Trophoblast cell (in vitro differentiated cells and primary cell): Measurements from ENCODE around the gene GPR146.

ENCODE experiments used
- DNase-seq, 2 donors: peaks; one replicate each; pipeline ENCODE4 v3.0.0-alpha.2; 2016
- H2AFZ ChIP-seq: 2 replicates; pipeline ENCODE4 v1.6.1; 2013; ENCODE audit warnings: low read length, moderate library complexity, mild to moderate bottlenecking; ENCODE audit not compliant: insufficient read depth, poor library complexity
- H2AK5ac ChIP-seq: 2 replicates; pipeline ENCODE4 v1.6.1; 2013; ENCODE audit warnings: mild to moderate bottlenecking, low read length
- H2BK120ac ChIP-seq: 2 replicates; pipeline ENCODE4 v1.6.1; 2013; ENCODE audit warnings: low read length, mild to moderate bottlenecking, moderate library complexity; ENCODE audit not compliant: insufficient read depth, poor library complexity
- H2BK12ac ChIP-seq: 2 replicates; pipeline ENCODE4 v1.6.1; 2013; ENCODE audit warnings: mild to moderate bottlenecking, low read length, moderate library complexity
- H2BK5ac ChIP-seq: 2 replicates; pipeline ENCODE4 v1.6.1; 2013; ENCODE audit warnings: low read length, low read depth, moderate library complexity, mild to moderate bottlenecking; ENCODE audit not compliant: poor library complexity
- H3K14ac ChIP-seq: 2 replicates; pipeline ENCODE4 v1.6.1; 2013; ENCODE audit warnings: mild to moderate bottlenecking, low read length
- H3K18ac ChIP-seq: 2 replicates; pipeline ENCODE4 v1.6.1; 2013; ENCODE audit warnings: mild to moderate bottlenecking, low read length
- H3K23ac ChIP-seq: 2 replicates; pipeline ENCODE4 v1.6.1; 2013; ENCODE audit warnings: low read length
- H3K27ac ChIP-seq: 2 replicates; pipeline ENCODE4 v1.5.1; 2013; ENCODE audit warnings: low read depth, mild to moderate bottlenecking, inconsistent platforms, low read length, moderate library complexity
- H3K27me3 ChIP-seq: 2 replicates; pipeline ENCODE4 v1.6.1; 2013; ENCODE audit warnings: inconsistent platforms, mild to moderate bottlenecking, low read length, moderate library complexity; ENCODE audit not compliant: insufficient read depth
- H3K36me3 ChIP-seq, 2 experiments: 1 replicate in 1 of 2; 2 replicates in 1 of 2; pipeline ENCODE4 v1.6.1; 2013; ENCODE audit warnings: low read length in 2 of 2, mild to moderate bottlenecking in 2 of 2, moderate library complexity in 1 of 2; ENCODE audit not compliant: insufficient read depth in 2 of 2, control insufficient read depth in 1 of 2
- H3K4ac ChIP-seq: 2 replicates; pipeline ENCODE4 v1.6.1; 2013; ENCODE audit warnings: low read depth, mild to moderate bottlenecking, low read length, moderate library complexity
- H3K4me1 ChIP-seq, 2 experiments: 1 replicate in 1 of 2; 2 replicates in 1 of 2; pipeline ENCODE4 v1.6.1; 2013; ENCODE audit warnings: low read length in 2 of 2, mild to moderate bottlenecking in 2 of 2, moderate library complexity in 1 of 2; ENCODE audit not compliant: insufficient read depth in 2 of 2, control insufficient read depth in 1 of 2
- H3K4me2 ChIP-seq: 2 replicates; pipeline ENCODE4 v1.6.1; 2013; ENCODE audit warnings: inconsistent platforms, mild to moderate bottlenecking, low read length, moderate library complexity
- H3K4me3 ChIP-seq: 2 replicates; pipeline ENCODE4 v1.5.1; 2013; ENCODE audit warnings: mild to moderate bottlenecking, low read depth, low read length, inconsistent platforms
- H3K79me1 ChIP-seq: one replicate; pipeline ENCODE4 v1.6.1; 2013; ENCODE audit warnings: low read length
- H3K79me2 ChIP-seq: 2 replicates; pipeline ENCODE4 v1.6.1; 2013; ENCODE audit warnings: low read length, mild to moderate bottlenecking; ENCODE audit not compliant: control insufficient read depth, insufficient read depth, poor library complexity
- H3K9ac ChIP-seq: 2 replicates; pipeline ENCODE4 v1.6.1; 2013; ENCODE audit warnings: mild to moderate bottlenecking, low read length
- H3K9me3 ChIP-seq: 2 replicates; pipeline ENCODE4 v1.6.1; 2013; ENCODE audit warnings: low read depth, mild to moderate bottlenecking, control low read depth, inconsistent platforms, low read length; ENCODE audit not compliant: insufficient read depth
- H4K12ac ChIP-seq: 2 replicates; pipeline ENCODE4 v1.6.1; 2013; ENCODE audit warnings: low read depth, mild to moderate bottlenecking, low read length, moderate library complexity
- H4K8ac ChIP-seq: 2 replicates; pipeline ENCODE4 v1.6.1; 2013; ENCODE audit warnings: low read depth, mild to moderate bottlenecking, low read length, moderate library complexity
- H4K91ac ChIP-seq: one replicate; pipeline ENCODE4 v1.6.1; 2013; ENCODE audit warnings: low read depth, mild to moderate bottlenecking, low read length, moderate library complexity
- WGBS: extraction: QIAGEN DNeasy Blood & Tissue Kit; methylation state at CpG from one replicate; pipeline ENCODE4 v1.1.7; 2013; ENCODE audit warnings: missing lambda C conversion rate; ENCODE audit not compliant: insufficient read length, insufficient coverage; ENCODE audit errors: extremely low coverage; 5-methylcytosine and 5-hydroxymethylcytosine counted together

GPR146 gene

DNA sequence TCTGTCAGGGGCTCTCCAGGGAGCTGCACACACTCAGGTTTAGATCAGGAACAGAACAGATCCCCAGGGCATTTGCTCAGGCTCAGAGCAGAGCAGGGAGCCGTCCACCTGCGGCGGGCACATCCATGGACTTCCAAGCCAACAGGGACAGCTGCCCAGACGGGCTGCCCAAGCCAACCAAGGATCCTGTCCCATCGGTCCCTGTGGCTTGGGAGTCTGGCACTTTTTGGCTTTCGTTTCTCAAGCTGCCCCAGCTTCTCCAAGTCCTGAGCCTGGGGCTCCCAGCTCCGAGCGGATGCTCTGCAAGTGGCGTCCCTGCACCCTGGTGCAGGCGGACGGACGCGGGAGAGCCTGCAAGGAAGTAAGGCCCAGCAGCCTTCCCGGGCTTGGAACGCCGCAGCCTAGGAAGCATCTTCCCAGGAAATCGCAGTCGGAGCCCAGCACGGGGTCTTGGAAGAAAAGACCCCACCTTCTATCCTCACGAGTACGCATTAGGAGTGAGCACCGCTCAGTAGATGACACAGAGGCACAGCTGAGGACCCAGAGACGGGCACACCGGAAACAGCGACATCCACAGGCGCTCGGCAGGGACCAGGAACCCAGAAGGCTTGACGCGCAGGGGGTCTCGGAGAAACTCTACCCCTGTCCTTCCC lies 6.0 kb downstream of the GPR146 start:
- H3K4me1 ChIP-seq, result peaks cover 17% of the 10 kb centered on the region in 2 experiments
- no peak overlapping the region for H4K91ac ChIP-seq
- H3K79me1 ChIP-seq, result peaks cover 4% of the 10 kb centered on the region
- no peaks in the 10 kb centered on the region for H3K27me3 ChIP-seq
- no peak overlapping the region for H3K18ac ChIP-seq
- H2BK5ac ChIP-seq, result no peak overlapping the region
- no peaks in the 10 kb centered on the region for H3K79me2 ChIP-seq
- H3K36me3 ChIP-seq, result peaks cover 0 to 3% of the 10 kb centered on the region in 2 experiments
- no peak overlapping the region for H2AFZ ChIP-seq
- no peak overlapping the region for H2AK5ac ChIP-seq
- H4K12ac ChIP-seq, result no peak overlapping the region
- no peaks in the 10 kb centered on the region for H3K9me3 ChIP-seq
- H3K27ac ChIP-seq, result no peak overlapping the region
- no CpG with 5 or more reads among the region's 30 CpGs for WGBS
- no peak for DNase-seq
- H3K4me3 ChIP-seq, result no peak overlapping the region
- H2BK12ac ChIP-seq, result no peak overlapping the region
- H3K4me2 ChIP-seq, result no peak overlapping the region
- no peak overlapping the region for H4K8ac ChIP-seq
- no peak overlapping the region for H3K23ac ChIP-seq
- no peak overlapping the region for H3K4ac ChIP-seq
- H3K9ac ChIP-seq, result no peak overlapping the region
- H3K14ac ChIP-seq, result no peak overlapping the region
- no peak overlapping the region for H2BK120ac ChIP-seq

DNA sequence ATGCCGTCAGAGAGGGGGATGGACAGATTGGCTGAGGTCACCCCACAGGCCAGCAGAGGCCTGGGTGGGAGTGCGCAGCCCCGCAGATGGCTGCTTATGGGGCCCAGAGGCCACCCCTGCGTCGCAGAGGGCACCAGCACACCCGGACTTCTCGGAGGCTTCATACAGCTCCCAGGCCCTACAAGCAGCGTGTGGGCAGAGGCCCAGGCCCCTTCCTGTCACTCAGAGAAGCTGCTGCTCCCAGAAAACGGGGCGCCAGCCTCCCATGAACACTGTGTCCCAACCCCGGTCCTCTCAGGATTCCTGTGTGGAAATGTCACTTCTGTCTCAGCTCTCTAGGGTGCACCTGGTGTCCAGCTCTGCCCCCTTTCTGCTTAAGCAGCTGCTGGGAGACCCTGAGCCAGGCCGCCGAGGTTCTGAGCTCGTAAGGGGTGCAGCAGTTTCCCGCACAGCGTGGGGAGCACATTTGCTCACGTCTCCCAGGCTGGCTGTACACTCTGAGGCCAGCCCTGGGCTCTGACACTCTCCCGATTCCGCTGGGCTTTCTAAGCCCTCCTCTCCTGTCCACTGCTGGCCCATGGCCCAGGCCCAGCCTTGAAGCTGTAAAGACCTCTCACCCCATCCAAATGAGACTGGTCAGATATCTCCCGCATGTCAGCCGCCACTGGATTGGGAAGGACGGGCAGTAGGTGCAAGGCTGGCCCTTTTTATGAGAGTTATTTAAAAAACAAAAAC lies 6.8 kb downstream of the GPR146 start:
- WGBS, result no CpG with 5 or more reads among the region's 22 CpGs

GRCh38 chr7:1052031-1052818 lies 7.9 kb downstream of the GPR146 start:
- no CpG with 5 or more reads among the region's 20 CpGs for WGBS
- H4K91ac ChIP-seq, result peak overlapping the region; percentile 7
- H3K4ac ChIP-seq, result no peak overlapping the region
- H2BK5ac ChIP-seq, result no peak overlapping the region
- peaks cover 0 to 3% of the 10 kb centered on the region in 2 experiments for H3K36me3 ChIP-seq
- peaks cover 4% of the 10 kb centered on the region for H3K79me1 ChIP-seq
- H3K4me3 ChIP-seq, result no peak overlapping the region
- H3K79me2 ChIP-seq, result no peaks in the 10 kb centered on the region
- H4K12ac ChIP-seq, result peak overlapping the region; percentile 1
- peaks cover 10 to 11% of the 10 kb centered on the region in 2 experiments for H3K4me1 ChIP-seq
- peak overlapping the region; percentile 23 for H3K18ac ChIP-seq
- H3K23ac ChIP-seq, result no peak overlapping the region
- no peak overlapping the region for H3K9ac ChIP-seq
- DNase-seq, result no peak
- H2AFZ ChIP-seq, result no peak overlapping the region
- H2BK12ac ChIP-seq, result no peak overlapping the region
- no peaks in the 10 kb centered on the region for H3K27me3 ChIP-seq
- no peak overlapping the region for H4K8ac ChIP-seq
- peak overlapping the region; percentile 12 for H3K14ac ChIP-seq
- no peak overlapping the region for H2AK5ac ChIP-seq
- no peak overlapping the region for H3K27ac ChIP-seq
- H2BK120ac ChIP-seq, result no peak overlapping the region
- no peak overlapping the region for H3K4me2 ChIP-seq
- peaks cover under 1% of the 10 kb centered on the region for H3K9me3 ChIP-seq

More for the DNA sequence above, 6.8 kb downstream of the GPR146 start:
- no peak overlapping the region for H2BK120ac ChIP-seq
- H3K23ac ChIP-seq, result no peak overlapping the region
- DNase-seq, result no peak
- peaks cover 0 to 3% of the 10 kb centered on the region in 2 experiments for H3K36me3 ChIP-seq
- no peaks in the 10 kb centered on the region for H3K79me2 ChIP-seq
- no peak overlapping the region for H2AK5ac ChIP-seq
- H3K9me3 ChIP-seq, result no peaks in the 10 kb centered on the region
- no peak overlapping the region for H2AFZ ChIP-seq
- H3K27me3 ChIP-seq, result no peaks in the 10 kb centered on the region
- H3K4me2 ChIP-seq, result no peak overlapping the region
- peaks cover 4% of the 10 kb centered on the region for H3K79me1 ChIP-seq
- H3K4me1 ChIP-seq, result peaks cover 17% of the 10 kb centered on the region in 2 experiments
- H3K14ac ChIP-seq, result no peak overlapping the region
- H3K18ac ChIP-seq, result no peak overlapping the region
- no peak overlapping the region for H4K12ac ChIP-seq
- no peak overlapping the region for H2BK5ac ChIP-seq
- H3K27ac ChIP-seq, result no peak overlapping the region
- no peak overlapping the region for H3K4ac ChIP-seq
- H4K91ac ChIP-seq, result no peak overlapping the region
- no peak overlapping the region for H2BK12ac ChIP-seq
- H3K4me3 ChIP-seq, result no peak overlapping the region
- no peak overlapping the region for H4K8ac ChIP-seq
- H3K9ac ChIP-seq, result no peak overlapping the region

DNA sequence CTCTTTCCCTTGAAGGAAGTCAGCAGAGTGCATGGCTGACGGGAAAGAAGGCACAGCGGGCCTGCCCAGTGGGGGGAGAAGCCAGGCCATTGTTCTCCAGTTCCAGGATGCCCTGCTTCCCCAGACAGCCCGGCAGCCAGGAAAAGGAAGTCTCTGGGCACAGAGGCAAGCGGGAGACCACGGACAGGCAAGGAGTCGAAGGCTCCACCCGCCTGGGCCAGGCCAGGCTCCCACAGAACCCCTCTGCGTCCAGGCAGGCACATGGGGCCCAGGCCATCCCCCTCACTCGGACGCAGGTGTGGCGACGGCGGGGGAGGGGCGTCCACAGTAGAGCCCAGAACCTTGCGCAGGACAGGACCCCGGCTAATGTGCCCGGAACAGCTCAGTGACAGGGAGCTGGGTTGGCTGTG lies 8.7 kb downstream of the GPR146 start:
- H3K79me1 ChIP-seq, result peaks cover 4% of the 10 kb centered on the region
- no peak overlapping the region for H3K23ac ChIP-seq
- H3K27me3 ChIP-seq, result no peaks in the 10 kb centered on the region
- no peak overlapping the region for H2BK5ac ChIP-seq
- H3K14ac ChIP-seq, result no peak overlapping the region
- H3K9ac ChIP-seq, result no peak overlapping the region
- H3K9me3 ChIP-seq, result peaks cover 3% of the 10 kb centered on the region
- peak overlapping the region; percentile 40 for H4K8ac ChIP-seq
- H3K4me3 ChIP-seq, result no peak overlapping the region
- H3K18ac ChIP-seq, result peak overlapping the region; percentile 25
- peak overlapping the region; percentile 85 for H2AK5ac ChIP-seq
- peak overlapping the region; percentile 16 for H4K91ac ChIP-seq
- H3K79me2 ChIP-seq, result no peaks in the 10 kb centered on the region
- H3K36me3 ChIP-seq, result peaks cover 4 to 9% of the 10 kb centered on the region in 2 experiments
- no peak overlapping the region for H3K4ac ChIP-seq
- no peak for DNase-seq
- peak overlapping the region; percentile 4 for H4K12ac ChIP-seq
- H3K27ac ChIP-seq, result no peak overlapping the region
- H2BK120ac ChIP-seq, result peak overlapping the region; percentile 0
- H2BK12ac ChIP-seq, result peak overlapping the region; percentile 0
- H2AFZ ChIP-seq, result no peak overlapping the region
- peaks cover 6 to 10% of the 10 kb centered on the region in 2 experiments for H3K4me1 ChIP-seq
- WGBS, result no CpG with 5 or more reads among the region's 17 CpGs
- no peak overlapping the region for H3K4me2 ChIP-seq
